ENCODE data around the gene UBE2G2.

The UBE2G2 gene

GRCh38 chr21:44801468-44802395 is at the start of gene UBE2G2:
Gene UBE2G2 (minus strand): TSS chr21:44801820. CDS start chr21:44801748, 72 bp downstream.
- DNase-seq (ENCODE audit: low read depth, low spot score), result no peak

GRCh38 chr21:44850905-44851657 is 49.5 kb upstream of the UBE2G2 start:
- no peak for DNase-seq (ENCODE audit: low read depth, low spot score)

- no peak for DNase-seq (ENCODE audit: low read depth, low spot score)
Observed at GRCh38 chr21:44850208-44850800, 48.7 kb upstream of the UBE2G2 start.

- DNase-seq (ENCODE audit: low read depth, low spot score), result no peak
Observed at GRCh38 chr21:44849616-44850130, 48.1 kb upstream of the UBE2G2 start.

- no peak for DNase-seq (ENCODE audit: low read depth, low spot score)
Observed at GRCh38 chr21:44848821-44849521, 47.4 kb upstream of the UBE2G2 start.

- no peak for DNase-seq (ENCODE audit: low read depth, low spot score)
Observed at GRCh38 chr21:44847261-44848056, 45.8 kb upstream of the UBE2G2 start.

- DNase-seq (ENCODE audit: low read depth, low spot score), result no peak
Observed at GRCh38 chr21:44846485-44847260, 45.1 kb upstream of the UBE2G2 start.

GRCh38 chr21:44846224-44846484 is 44.5 kb upstream of the UBE2G2 start:
- DNase-seq (ENCODE audit: low read depth, low spot score), result no peak

- DNase-seq (ENCODE audit: low read depth, low spot score), result no peak
Observed at GRCh38 chr21:44845418-44846223, 44.0 kb upstream of the UBE2G2 start.

GRCh38 chr21:44844256-44844655 is 42.6 kb upstream of the UBE2G2 start:
- DNase-seq (ENCODE audit: low read depth, low spot score), result no peak

GRCh38 chr21:44842721-44843445 is 41.3 kb upstream of the UBE2G2 start:
- DNase-seq (ENCODE audit: low read depth, low spot score), result no peak

GRCh38 chr21:44842087-44842486 is 40.5 kb upstream of the UBE2G2 start:
- no peak for DNase-seq (ENCODE audit: low read depth, low spot score)

GRCh38 chr21:44840771-44841170 is 39.2 kb upstream of the UBE2G2 start:
- DNase-seq (ENCODE audit: low read depth, low spot score), result no peak

GRCh38 chr21:44838951-44839350 is 37.3 kb upstream of the UBE2G2 start:
- no peak for DNase-seq (ENCODE audit: low read depth, low spot score)

- no peak for DNase-seq (ENCODE audit: low read depth, low spot score)
Observed at GRCh38 chr21:44838039-44838895, 36.6 kb upstream of the UBE2G2 start.

GRCh38 chr21:44837537-44837936 is 35.9 kb upstream of the UBE2G2 start:
- no peak for DNase-seq (ENCODE audit: low read depth, low spot score)

GRCh38 chr21:44836666-44837471 is 35.2 kb upstream of the UBE2G2 start:
- DNase-seq (ENCODE audit: low read depth, low spot score), result no peak
